Measurements from ENCODE around the gene PRR16.

PRR16 gene

GRCh38 chr5:120576588-120576987 lies 112.5 kb downstream of the PRR16 start:
- FAIRE-seq = no peak
- DNase-seq (ENCODE audit: insufficient read length, low spot score) = no peak
- TF ChIP-seq TAF1 (IDR thresholded peaks at IDR 0.05; ENCODE audit: low read depth, low read length) (no peak), POLR2AphosphoS5 (IDR thresholded peaks at IDR 0.05; ENCODE audit: low read depth, low read length) (no peak), PAX5 (IDR thresholded peaks at IDR 0.05; ENCODE audit: insufficient read depth, low read length, severe bottlenecking) (no peak), POU2F2 (IDR thresholded peaks at IDR 0.05; ENCODE audit: low read depth, low read length) (no peak), SPI1 (IDR thresholded peaks at IDR 0.05; ENCODE audit: low read depth, low read length) (no peak), POLR2A (IDR thresholded peaks at IDR 0.05; ENCODE audit: low read depth, low read length) (no peak)

DNA sequence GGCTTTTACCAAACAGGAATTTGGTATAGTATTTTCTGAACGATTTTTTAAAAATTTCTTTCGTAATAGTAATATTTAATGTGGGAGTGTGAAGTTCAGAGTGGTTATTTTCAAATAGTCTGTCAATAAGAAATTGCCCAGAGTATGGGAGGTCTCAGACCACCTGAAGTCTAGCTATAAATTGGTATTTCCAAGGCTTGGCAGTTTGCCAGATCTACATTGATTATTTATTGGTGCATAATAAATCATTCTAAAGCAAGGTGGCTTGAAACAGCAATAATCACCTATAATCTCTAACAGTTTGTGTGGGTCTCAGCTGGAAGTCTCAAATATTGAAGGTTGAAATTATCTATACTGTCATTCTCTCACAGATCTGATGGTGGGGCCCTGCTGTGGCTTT lies 118.5 kb downstream of the PRR16 start:
- FAIRE-seq (no peak), DNase-seq (ENCODE audit: insufficient read length, low spot score) (no peak)
- TF ChIP-seq SPI1 (IDR thresholded peaks at IDR 0.05; ENCODE audit: low read depth, low read length) (no peak), POLR2A (IDR thresholded peaks at IDR 0.05; ENCODE audit: low read depth, low read length) (no peak), POU2F2 (IDR thresholded peaks at IDR 0.05; ENCODE audit: low read depth, low read length) (no peak)

GRCh38 chr5:120586646-120587045 lies 122.5 kb downstream of the PRR16 start:
- TF ChIP-seq SPI1 (IDR thresholded peaks at IDR 0.05; ENCODE audit: low read depth, low read length) (no peak), POLR2A (IDR thresholded peaks at IDR 0.05; ENCODE audit: low read depth, low read length) (no peak), PAX5 (IDR thresholded peaks at IDR 0.05; ENCODE audit: insufficient read depth, low read length, severe bottlenecking) (no peak), POLR2AphosphoS5 (IDR thresholded peaks at IDR 0.05; ENCODE audit: low read depth, low read length) (no peak), POU2F2 (IDR thresholded peaks at IDR 0.05; ENCODE audit: low read depth, low read length) (no peak), TAF1 (IDR thresholded peaks at IDR 0.05; ENCODE audit: low read depth, low read length) (no peak)
- DNase-seq (ENCODE audit: insufficient read length, low spot score) = no peak
- no peak for FAIRE-seq

DNA sequence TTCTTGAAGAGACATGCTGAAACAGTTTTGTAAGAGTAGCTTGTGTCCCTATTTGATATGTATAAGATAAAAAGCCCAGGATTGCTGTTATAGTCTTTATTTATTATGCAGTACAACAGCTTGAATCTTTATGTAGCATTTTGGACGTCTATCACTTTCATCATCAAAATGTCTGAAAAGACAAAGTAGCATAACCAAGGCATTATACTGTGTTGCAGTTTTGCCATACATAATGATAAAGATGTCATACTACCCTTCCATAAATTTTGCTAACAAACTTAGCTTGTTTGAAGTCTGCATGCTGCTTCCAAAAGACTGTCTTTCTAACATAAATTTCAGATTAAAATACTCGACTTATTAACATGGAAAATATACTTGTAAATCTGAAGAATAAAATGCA lies 127.8 kb downstream of the PRR16 start:
- FAIRE-seq (no peak), DNase-seq (ENCODE audit: insufficient read length, low spot score) (no peak)
- no peak for TF ChIP-seq TAF1 (IDR thresholded peaks at IDR 0.05; ENCODE audit: low read depth, low read length)

DNA sequence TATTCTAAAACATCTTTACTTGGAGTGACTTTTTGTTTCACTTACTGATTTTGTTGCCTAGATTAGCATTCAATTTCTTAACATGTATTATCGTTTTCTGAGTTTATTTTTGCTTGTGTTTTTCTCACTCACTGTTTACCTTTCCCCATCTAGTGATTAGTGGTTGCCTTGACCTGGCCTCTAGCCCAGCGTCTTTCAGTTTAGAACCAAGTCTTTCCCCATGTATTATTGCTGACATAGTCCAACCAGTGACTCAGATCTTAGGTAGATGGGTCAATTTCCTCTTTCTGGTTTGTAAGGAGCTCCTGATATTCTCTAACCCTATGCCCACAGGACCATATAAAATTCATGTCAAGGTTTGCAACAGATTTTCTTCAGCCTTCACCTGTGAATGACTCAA lies 135.5 kb downstream of the PRR16 start:
- no peak for TF ChIP-seq POU2F2 (IDR thresholded peaks at IDR 0.05; ENCODE audit: low read depth, low read length)
- TF ChIP-seq SPI1 (IDR thresholded peaks at IDR 0.05; ENCODE audit: low read depth, low read length) = no peak
- TF ChIP-seq PAX5 (IDR thresholded peaks at IDR 0.05; ENCODE audit: insufficient read depth, low read length, severe bottlenecking) = no peak
- TF ChIP-seq POLR2AphosphoS5 (IDR thresholded peaks at IDR 0.05; ENCODE audit: low read depth, low read length) = no peak
- TF ChIP-seq TAF1 (IDR thresholded peaks at IDR 0.05; ENCODE audit: low read depth, low read length) = no peak
- no peak for TF ChIP-seq POLR2A (IDR thresholded peaks at IDR 0.05; ENCODE audit: low read depth, low read length)
- FAIRE-seq (no peak), DNase-seq (ENCODE audit: insufficient read length, low spot score) (no peak)

DNA sequence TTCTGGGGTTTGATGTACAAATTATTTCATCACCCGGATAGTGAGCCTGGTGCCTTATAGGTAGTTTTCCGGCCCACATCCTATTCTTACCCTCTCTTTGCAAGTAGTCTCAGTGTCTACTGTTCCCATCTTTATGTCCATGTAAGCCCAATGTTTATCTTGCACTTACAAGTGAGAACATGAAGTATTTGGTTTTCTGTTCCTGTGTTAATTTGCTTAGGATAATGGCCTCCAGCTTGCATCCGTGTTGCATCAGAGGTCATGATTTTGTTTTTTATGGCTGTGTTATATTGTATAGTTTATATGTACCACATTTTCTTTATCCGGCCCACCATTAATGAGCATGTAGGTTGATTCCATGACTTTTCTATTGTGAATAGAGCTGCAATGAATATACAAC lies 136.5 kb downstream of the PRR16 start:
- DNase-seq (ENCODE audit: insufficient read length, low spot score) (no peak), FAIRE-seq (no peak)
- TF ChIP-seq POU2F2 (IDR thresholded peaks at IDR 0.05; ENCODE audit: low read depth, low read length) (no peak), SPI1 (IDR thresholded peaks at IDR 0.05; ENCODE audit: low read depth, low read length) (no peak), TAF1 (IDR thresholded peaks at IDR 0.05; ENCODE audit: low read depth, low read length) (no peak), PAX5 (IDR thresholded peaks at IDR 0.05; ENCODE audit: insufficient read depth, low read length, severe bottlenecking) (no peak), POLR2A (IDR thresholded peaks at IDR 0.05; ENCODE audit: low read depth, low read length) (no peak), POLR2AphosphoS5 (IDR thresholded peaks at IDR 0.05; ENCODE audit: low read depth, low read length) (no peak)

- DNase-seq (ENCODE audit: insufficient read length, low spot score) = no peak
- TF ChIP-seq TAF1 (IDR thresholded peaks at IDR 0.05; ENCODE audit: low read depth, low read length) (no peak), PAX5 (IDR thresholded peaks at IDR 0.05; ENCODE audit: insufficient read depth, low read length, severe bottlenecking) (no peak)
- no peak for FAIRE-seq
Observed at GRCh38 chr5:120602033-120602432, 137.9 kb downstream of the PRR16 start.

DNA sequence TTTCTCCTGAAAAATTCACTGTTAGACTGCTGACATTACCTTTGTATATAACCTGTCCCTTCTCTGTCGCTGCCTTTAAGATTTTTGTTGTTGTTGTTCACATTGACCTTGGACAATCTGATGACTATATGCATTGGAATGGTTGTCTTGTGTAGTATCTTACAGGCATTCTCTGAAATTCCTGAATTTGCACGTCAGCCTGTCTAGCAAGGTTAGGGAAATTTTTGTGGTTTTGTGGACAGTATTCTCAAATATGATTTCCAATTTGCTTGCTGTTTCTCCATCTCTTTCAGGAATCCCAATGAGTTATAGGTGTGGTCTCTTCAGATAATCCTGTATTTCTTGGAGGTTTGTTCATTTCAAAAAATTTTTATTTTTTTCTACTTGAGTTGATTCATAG lies 140.8 kb downstream of the PRR16 start:
- no peak for TF ChIP-seq POU2F2 (IDR thresholded peaks at IDR 0.05; ENCODE audit: low read depth, low read length)
- TF ChIP-seq PAX5 (IDR thresholded peaks at IDR 0.05; ENCODE audit: insufficient read depth, low read length, severe bottlenecking) = no peak
- no peak for TF ChIP-seq SPI1 (IDR thresholded peaks at IDR 0.05; ENCODE audit: low read depth, low read length)
- TF ChIP-seq TAF1 (IDR thresholded peaks at IDR 0.05; ENCODE audit: low read depth, low read length) = no peak
- TF ChIP-seq POLR2AphosphoS5 (IDR thresholded peaks at IDR 0.05; ENCODE audit: low read depth, low read length) = no peak
- TF ChIP-seq POLR2A (IDR thresholded peaks at IDR 0.05; ENCODE audit: low read depth, low read length) = no peak
- FAIRE-seq (no peak), DNase-seq (ENCODE audit: insufficient read length, low spot score) (no peak)

GRCh38 chr5:120605325-120606079 lies 141.4 kb downstream of the PRR16 start:
- DNase-seq (ENCODE audit: insufficient read length, low spot score) = no peak
- TF ChIP-seq TAF1 (IDR thresholded peaks at IDR 0.05; ENCODE audit: low read depth, low read length) (no peak), POLR2AphosphoS5 (IDR thresholded peaks at IDR 0.05; ENCODE audit: low read depth, low read length) (no peak), SPI1 (IDR thresholded peaks at IDR 0.05; ENCODE audit: low read depth, low read length) (no peak), POU2F2 (IDR thresholded peaks at IDR 0.05; ENCODE audit: low read depth, low read length) (no peak), PAX5 (IDR thresholded peaks at IDR 0.05; ENCODE audit: insufficient read depth, low read length, severe bottlenecking) (no peak), POLR2A (IDR thresholded peaks at IDR 0.05; ENCODE audit: low read depth, low read length) (no peak)
- FAIRE-seq = no peak

- no peak for TF ChIP-seq POU2F2 (IDR thresholded peaks at IDR 0.05; ENCODE audit: low read depth, low read length)
- TF ChIP-seq POLR2AphosphoS5 (IDR thresholded peaks at IDR 0.05; ENCODE audit: low read depth, low read length) = no peak
- TF ChIP-seq TAF1 (IDR thresholded peaks at IDR 0.05; ENCODE audit: low read depth, low read length) = no peak
- TF ChIP-seq POLR2A (IDR thresholded peaks at IDR 0.05; ENCODE audit: low read depth, low read length) = no peak
- no peak for TF ChIP-seq SPI1 (IDR thresholded peaks at IDR 0.05; ENCODE audit: low read depth, low read length)
- TF ChIP-seq PAX5 (IDR thresholded peaks at IDR 0.05; ENCODE audit: insufficient read depth, low read length, severe bottlenecking) = no peak
- DNase-seq (ENCODE audit: insufficient read length, low spot score) = no peak
- no peak for FAIRE-seq
Observed at GRCh38 chr5:120609570-120609969, 145.5 kb downstream of the PRR16 start.
